Measurements from ENCODE around the gene OXLD1. TPM values are rescaled to one million over a fixed set of nuclear protein-coding genes. Genes with fewer than 3 reads are reported as not detected.

The OXLD1 gene
- total RNA-seq, 1 experiment from 2014 or later = 36.5 TPM

- peak; percentile 89 for DNase-seq (ENCODE audit: low read depth)
Measured at GRCh38 chr17:81702934-81703746, 36.7 kb upstream of the OXLD1 start, which contains the start of gene MRPL12. MRPL12 (plus strand) TSS chr17:81703367; CDS start chr17:81703502, 135 bp downstream.

DNA sequence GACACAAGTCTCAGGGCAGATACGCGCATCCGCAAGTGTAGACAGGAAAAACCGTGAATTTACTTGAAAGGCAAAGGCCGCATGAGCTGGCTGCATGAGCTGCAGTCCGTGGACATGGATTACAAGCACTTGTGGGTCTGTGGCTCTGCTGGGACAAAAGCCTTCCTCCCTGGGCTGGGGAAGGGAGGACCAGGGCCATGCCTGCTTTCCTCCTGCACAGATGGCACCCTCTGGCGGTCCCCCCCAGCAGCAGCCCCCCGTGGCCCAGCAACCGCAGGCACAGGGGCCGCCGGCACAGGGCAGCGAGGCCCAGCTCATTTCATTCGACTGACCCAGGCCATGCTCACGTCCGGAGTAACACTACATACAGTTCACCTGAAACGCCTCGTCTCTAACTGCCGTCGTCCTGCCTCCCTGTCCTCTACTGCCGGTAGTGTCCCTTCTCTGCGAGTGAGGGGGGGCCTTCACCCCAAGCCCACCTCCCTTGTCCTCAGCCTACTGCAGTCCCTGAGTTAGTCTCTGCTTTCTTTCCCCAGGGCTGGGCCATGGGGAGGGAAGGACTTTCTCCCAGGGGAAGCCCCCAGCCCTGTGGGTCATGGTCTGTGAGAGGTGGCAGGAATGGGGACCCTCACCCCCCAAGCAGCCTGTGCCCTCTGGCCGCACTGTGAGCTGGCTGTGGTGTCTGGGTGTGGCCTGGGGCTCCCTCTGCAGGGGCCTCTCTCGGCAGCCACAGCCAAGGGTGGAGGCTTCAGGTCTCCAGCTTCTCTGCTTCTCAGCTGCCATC lies 35.1 kb upstream of the OXLD1 start:
- peak; percentile 17 for DNase-seq (ENCODE audit: low read depth)

- DNase-seq (ENCODE audit: low read depth) = no peak
Measured at GRCh38 chr17:81700353-81701287, 34.2 kb upstream of the OXLD1 start.

DNA sequence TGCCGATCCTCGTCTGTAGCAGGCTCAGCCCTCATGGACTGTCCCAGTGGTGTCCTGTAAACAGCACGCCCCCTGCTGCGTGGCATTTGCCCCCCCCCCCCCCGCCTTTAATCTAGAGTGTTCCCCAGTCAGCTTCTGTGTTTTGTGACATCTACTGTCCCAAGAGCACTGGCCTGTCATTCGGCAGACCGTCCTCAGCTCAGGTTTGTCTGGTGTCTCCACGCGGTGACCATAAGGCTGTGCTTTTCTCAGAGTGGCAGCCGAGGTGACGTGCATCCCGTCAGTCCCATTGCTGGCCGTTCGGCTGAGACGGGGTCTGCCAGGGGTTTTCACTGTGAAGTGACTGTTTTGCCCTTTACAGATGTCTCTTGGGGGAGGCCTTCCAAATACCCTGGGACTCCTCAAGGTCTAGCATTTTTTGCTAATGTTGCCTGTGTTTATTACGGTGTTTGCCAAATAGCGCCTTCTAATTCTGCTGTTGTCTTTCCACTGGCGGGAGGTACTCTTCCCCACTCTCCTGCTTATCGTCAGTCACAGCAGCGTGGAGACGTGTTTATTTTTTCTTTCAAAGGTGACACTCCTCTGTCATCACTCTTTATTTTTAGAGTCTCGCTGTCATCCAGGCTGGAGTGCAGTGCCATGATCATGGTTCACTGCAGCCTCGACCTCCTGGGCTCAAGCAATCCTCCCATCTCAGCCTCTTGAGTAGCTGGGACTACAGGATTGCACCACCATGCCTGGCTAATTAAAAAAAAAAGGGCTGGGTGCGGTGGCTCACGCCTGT lies 31.0 kb upstream of the OXLD1 start:
- no peak for DNase-seq (ENCODE audit: low read depth)

- no peak for DNase-seq (ENCODE audit: low read depth)
Measured at GRCh38 chr17:81696218-81696941, 30.0 kb upstream of the OXLD1 start.

DNA sequence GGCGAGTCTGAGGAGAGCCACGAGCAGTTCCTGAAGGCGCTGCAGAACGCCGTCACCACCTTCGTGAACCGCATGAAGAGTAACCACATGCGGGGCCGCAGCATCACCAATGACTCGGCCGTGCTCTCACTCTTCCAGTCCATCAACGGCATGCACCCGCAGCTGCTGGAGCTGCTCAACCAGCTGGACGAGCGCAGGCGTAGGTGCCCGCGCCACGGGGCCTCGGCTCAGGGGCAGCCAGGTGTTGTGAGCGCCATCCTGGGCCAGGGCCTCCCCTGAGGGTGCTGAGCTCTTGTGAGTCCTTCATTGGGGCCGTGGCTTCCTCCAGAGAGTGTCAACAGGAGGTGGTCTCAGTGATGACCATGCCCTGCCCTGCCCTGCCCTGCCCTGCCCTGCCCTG lies 29.4 kb upstream of the OXLD1 start:
- DNase-seq (ENCODE audit: low read depth) = no peak

- DNase-seq (ENCODE audit: low read depth) = no peak
Measured at GRCh38 chr17:81695211-81695610, 28.8 kb upstream of the OXLD1 start.

GRCh38 chr17:81694810-81695209 lies 28.4 kb upstream of the OXLD1 start:
- no peak for DNase-seq (ENCODE audit: low read depth)

GRCh38 chr17:81693509-81694210 lies 27.3 kb upstream of the OXLD1 start:
- DNase-seq (ENCODE audit: low read depth) = no peak

GRCh38 chr17:81691608-81692007 lies 25.2 kb upstream of the OXLD1 start:
- DNase-seq (ENCODE audit: low read depth) = no peak

GRCh38 chr17:81691196-81691595 lies 24.8 kb upstream of the OXLD1 start:
- DNase-seq (ENCODE audit: low read depth) = no peak

GRCh38 chr17:81690549-81690948 lies 24.1 kb upstream of the OXLD1 start:
- no peak for DNase-seq (ENCODE audit: low read depth)

- DNase-seq (ENCODE audit: low read depth) = no peak
Measured at GRCh38 chr17:81690066-81690465, 23.7 kb upstream of the OXLD1 start.

GRCh38 chr17:81688616-81689015 lies 22.2 kb upstream of the OXLD1 start:
- DNase-seq (ENCODE audit: low read depth) = no peak

- DNase-seq (ENCODE audit: low read depth) = no peak
Measured at GRCh38 chr17:81687770-81688541, 21.6 kb upstream of the OXLD1 start.

GRCh38 chr17:81686614-81687013 lies 20.2 kb upstream of the OXLD1 start:
- DNase-seq (ENCODE audit: low read depth) = no peak

- DNase-seq (ENCODE audit: low read depth) = peak; percentile 77
Measured at GRCh38 chr17:81685108-81685507, 18.7 kb upstream of the OXLD1 start.

DNA sequence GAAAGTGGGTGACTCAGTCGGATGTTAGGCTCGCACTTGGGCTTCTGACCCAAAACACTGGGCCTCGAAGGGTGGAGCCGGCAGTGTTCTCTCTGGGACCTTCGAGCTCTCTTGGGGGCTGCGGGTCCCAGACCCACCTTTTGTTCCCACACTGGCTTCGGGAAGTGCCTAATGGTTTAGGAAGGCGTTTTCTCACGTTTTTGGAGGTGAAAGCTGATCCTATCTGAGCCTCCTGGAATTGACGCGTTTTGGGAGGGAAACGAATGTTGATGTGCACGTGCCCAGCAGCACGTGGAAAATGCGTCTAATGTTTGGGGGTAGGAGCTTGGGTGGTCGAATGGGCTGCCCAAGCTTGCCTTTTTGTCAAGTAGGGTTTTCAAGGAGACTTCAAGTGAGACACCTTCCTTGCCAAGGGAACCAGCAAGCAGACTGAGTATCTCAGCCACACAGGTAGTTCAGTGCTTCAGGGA lies 18.1 kb upstream of the OXLD1 start:
- DNase-seq (ENCODE audit: low read depth) = peak; percentile 87
